Measurements from ENCODE around the gene CABLES1.

- no peak for TF ChIP-seq EZH2 (IDR thresholded peaks at IDR 0.05; ENCODE audit: borderline replicate concordance, low read depth, low read length, severe bottlenecking)
- TF ChIP-seq CTCF (IDR thresholded peaks at IDR 0.05; ENCODE audit: borderline replicate concordance, extremely low read depth, low read length, poor library complexity, severe bottlenecking), result no peak
Observed at GRCh38 chr18:23171581-23172156, 36.4 kb downstream of the CABLES1 start.
